ENCODE data around the gene FGD4.

GRCh38 chr12:32586390-32586789 is 187.0 kb downstream of the FGD4 start:
- TF ChIP-seq POLR2A (IDR thresholded peaks at IDR 0.05; ENCODE audit: low read depth, low read length) (peak; percentile 16), POLR2AphosphoS5 (IDR thresholded peaks at IDR 0.05; ENCODE audit: insufficient read depth, low read depth, low read length) (peak; percentile 55), CTCF (IDR thresholded peaks at IDR 0.05; ENCODE audit: extremely low read depth in 1 of 2, insufficient read depth in 1 of 2, low read depth in 1 of 2, low read length in 2 of 2) (no peak), FOS (IDR thresholded peaks at IDR 0.05; ENCODE audit: borderline replicate concordance, insufficient read depth, low read length) (peak; percentile 86), MAX (IDR thresholded peaks at IDR 0.05; ENCODE audit: insufficient read depth, insufficient read length) (peak; percentile 96), MYC (IDR thresholded peaks at IDR 0.05; ENCODE audit: low read depth, low read length) (peak; percentile 37), EZH2 (IDR thresholded peaks at IDR 0.05; ENCODE audit: borderline replicate concordance, low read depth, low read length, severe bottlenecking) (no peak), JUN (IDR thresholded peaks at IDR 0.05; ENCODE audit: borderline replicate concordance, insufficient read depth, insufficient read length, low read depth) (peak; percentile 94)

Data from endothelial cell of umbilical vein (primary cell).